K562 (cell line): ENCODE measurements around the gene ANO10. TPM values are rescaled to one million over a fixed set of nuclear protein-coding genes. Genes with fewer than 3 reads are reported as not detected.

ENCODE experiments used
- CBFA2T3 ChIP-seq: fragments of 450-650 bp; IDR thresholded peaks from 2 replicates; pipeline ENCODE4 v1.6.1; 2017
- CBX8 ChIP-seq: fragments of 200-600 bp; sonication (generic); IDR thresholded peaks from 2 replicates; pipeline ENCODE4 v1.6.1; 2012; ENCODE audit warnings: borderline replicate concordance, mixed run types, low read depth, mild to moderate bottlenecking, moderate library complexity, mixed read lengths, low read length, control low read depth, inconsistent platforms; ENCODE audit not compliant: poor library complexity, severe bottlenecking; ENCODE audit errors: extremely low read depth
- ETV1 ChIP-seq: fragments of 450-650 bp; conservative IDR thresholded peaks from 2 replicates; pipeline ENCODE4 v1.6.1; 2016; ENCODE audit warnings: missing genetic modification characterization, control low read depth, low read depth, missing compliant biosample characterization
- FOXA3 ChIP-seq, 2 experiments: fragments of 450-650 bp in 1 of 2; sonication (generic) in 1 of 2; formaldehyde crosslinking; IDR thresholded peaks in 1 of 2; conservative IDR thresholded peaks in 1 of 2; 2 replicates each; pipeline versions ENCODE4 v1.4.0 to v1.8.0; 2020 to 2022; ENCODE audit warnings: mild to moderate bottlenecking in 2 of 2, missing genetic modification reagents in 1 of 2
- MAFG ChIP-seq: fragments of 450-650 bp; conservative IDR thresholded peaks from 2 replicates; pipeline ENCODE4 v1.6.1; 2016; ENCODE audit warnings: missing genetic modification characterization, missing compliant biosample characterization
- NCOA4 ChIP-seq: fragments of 450-650 bp; IDR thresholded peaks from 2 replicates; pipeline ENCODE4 v1.6.1; 2018; ENCODE audit warnings: mild to moderate bottlenecking; ENCODE audit not compliant: partially characterized antibody
- NFE2 ChIP-seq: IDR thresholded peaks from 2 replicates; pipeline ENCODE4 v1.6.1; 2014; ENCODE audit warnings: antibody characterized with exemption, low read depth
- PTRF ChIP-seq: fragments of 450-650 bp; IDR thresholded peaks from 2 replicates; pipeline ENCODE4 v1.6.1; 2016; ENCODE audit warnings: mild to moderate bottlenecking, missing genetic modification characterization, missing compliant biosample characterization
- SMARCC2 ChIP-seq: fragments of 450-650 bp; IDR thresholded peaks from 2 replicates; pipeline ENCODE4 v1.6.1; 2017; ENCODE audit warnings: antibody characterized with exemption, moderate library complexity, mild to moderate bottlenecking, low read depth
- YY1 ChIP-seq, 3 experiments: IDR thresholded peaks; 2 replicates each; pipeline ENCODE4 v1.6.1; 2011; ENCODE audit warnings: low read length in 2 of 3, mild to moderate bottlenecking in 2 of 3, moderate library complexity in 2 of 3, borderline replicate concordance in 1 of 3, control low read depth in 1 of 3, low read depth in 1 of 3; ENCODE audit not compliant: insufficient read depth in 3 of 3, insufficient replicate concordance in 2 of 3, control insufficient read depth in 1 of 3, insufficient read length in 1 of 3; ENCODE audit errors: extremely low read depth in 1 of 3
- ZEB2 ChIP-seq: fragments of 450-650 bp; IDR thresholded peaks from 2 replicates; pipeline ENCODE4 v1.6.1; 2016
- ZNF197 ChIP-seq: fragments of 200-800 bp; sonication (Bioruptor generic); IDR thresholded peaks from 2 replicates; pipeline ENCODE4 v1.6.1; 2016; ENCODE audit warnings: low read depth, missing genetic modification characterization, missing compliant biosample characterization
- ZNF639 ChIP-seq, 2 experiments: fragments of 200-800 bp in 1 of 2; sonication (Bioruptor generic) in 1 of 2; sonication (generic) in 1 of 2; formaldehyde crosslinking in 1 of 2; IDR thresholded peaks in 1 of 2; conservative IDR thresholded peaks in 1 of 2; 2 replicates each; pipeline versions ENCODE4 v1.5.0 to v1.6.1; 2016 to 2020; ENCODE audit warnings: missing compliant biosample characterization in 1 of 2, missing genetic modification characterization in 1 of 2, missing genetic modification reagents in 1 of 2
- ZNF75A ChIP-seq: fragments of 450-650 bp; formaldehyde crosslinking; IDR thresholded peaks from 2 replicates; pipeline ENCODE4 v1.4.0; 2020; ENCODE audit warnings: mild to moderate bottlenecking
- polyA plus RNA-seq, 8 experiments: library from polyadenylated mRNA; depleted of rRNA in 4 of 8; stranded (reverse) in 5 of 8; unstranded in 3 of 8; fragments of >200 nt; fragmentation: Nextera tagmentation in 2 of 8; fragmentation: Illumina TruSeq in 1 of 8; extraction: Ambion mirVana in 2 of 8; extraction: Trizol in 1 of 8; gene quantifications; 2 replicates each; pipeline versions ENCODE4 v1.2.1 to v1.2.3, GENCODE V29; 2011 to 2014; ENCODE audit warnings: inconsistent platforms in 1 of 8, missing spikeins in 1 of 8
- total RNA-seq, 7 experiments: library from RNA; depleted of rRNA in 6 of 7; stranded (reverse); fragments of >200 nt in 6 of 7; fragmentation: Illumina TruSeq in 2 of 7; extraction: Trizol in 2 of 7; gene quantifications; 2 replicates each; pipeline versions ENCODE4 v1.2.1 to v1.2.3, GENCODE V29; 2011 to 2021; ENCODE audit warnings: low replicate concordance in 1 of 7
- TF ChIP-seq, protein P1 (sequence below), 2 experiments: fragments of 450-650 bp in 1 of 2; sonication (generic) in 1 of 2; formaldehyde crosslinking; conservative IDR thresholded peaks; 2 replicates each; pipeline versions ENCODE4 v1.4.0 to v1.8.1; 2020 to 2022; ENCODE audit warnings: mild to moderate bottlenecking in 1 of 2, missing genetic modification reagents in 1 of 2
- TF ChIP-seq, protein P2 (sequence below): IDR thresholded peaks from 2 replicates; pipeline ENCODE4 v1.6.1; 2012; ENCODE audit warnings: low read depth, low read length, improper control_type of control experiment, borderline replicate concordance
- TF ChIP-seq, protein P3 (sequence below): sonication (generic); formaldehyde crosslinking; IDR thresholded peaks from 2 replicates; pipeline ENCODE4 v1.9.0; 2022; ENCODE audit warnings: mild to moderate bottlenecking, missing genetic modification reagents
- TF ChIP-seq, protein P4 (sequence below), 2 experiments: fragments of 450-650 bp; conservative IDR thresholded peaks; 2 replicates each; pipeline ENCODE4 v1.6.1; 2017; ENCODE audit warnings: mild to moderate bottlenecking in 2 of 2, moderate library complexity in 2 of 2

The ANO10 gene
- total and polyA plus RNA-seq, 9 of the 15 experiments (the other 6 are each of a cell fraction or from before 2014, with no cell fraction given): 6.4 to 46.0 (median 32.3) TPM

DNA sequence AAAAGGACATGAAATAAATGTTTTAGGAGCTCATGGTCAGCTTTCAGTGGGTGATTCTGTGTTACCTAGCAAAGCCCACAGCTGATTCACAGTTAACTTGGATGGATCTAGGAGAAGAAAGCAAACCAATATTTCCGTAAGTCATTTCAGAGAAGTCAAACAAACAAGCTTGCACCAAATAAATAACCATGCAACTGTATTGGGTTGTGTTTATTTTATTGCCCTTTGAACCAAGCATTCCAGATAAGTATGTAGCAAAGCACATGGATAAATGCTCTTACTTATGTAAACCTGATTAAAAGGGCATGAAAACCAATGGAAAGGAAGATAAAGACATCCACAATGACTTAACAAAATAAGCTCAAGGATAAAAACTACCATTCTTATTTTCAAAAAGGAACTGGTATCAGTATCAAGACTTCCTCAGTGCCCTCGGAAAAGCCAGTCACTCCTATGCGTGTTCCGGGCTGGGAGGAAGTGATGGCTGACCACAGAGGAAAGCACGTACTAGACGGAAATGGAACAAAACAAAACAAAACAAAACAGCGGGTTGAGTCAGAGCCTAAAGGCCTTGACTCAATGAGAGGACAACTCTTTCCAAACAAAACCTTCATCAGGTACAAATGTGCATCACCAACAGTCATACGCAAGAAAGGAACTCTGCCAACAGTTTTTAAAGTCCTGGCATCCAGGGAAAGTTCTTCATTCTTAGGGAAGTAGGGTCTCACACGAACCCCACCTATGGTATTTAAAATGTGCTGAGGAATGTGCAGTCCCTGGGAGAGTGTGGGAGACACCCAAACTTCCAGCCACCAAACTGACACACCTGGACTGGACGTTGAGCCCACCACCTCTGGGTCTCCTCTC, 232.2 kb downstream of the ANO10 start (continued):
- peak; percentile 91 for TF ChIP-seq ETV1 (tag)
- TF ChIP-seq YY1 (IDR thresholded peaks at IDR 0.05; ENCODE audit: borderline replicate concordance in 1 of 3, control insufficient read depth in 1 of 3, extremely low read depth in 1 of 3, insufficient read depth in 3 of 3, insufficient read length in 1 of 3, insufficient replicate concordance in 2 of 3, low read depth in 1 of 3, low read length in 2 of 3): peak in 1 of 3 experiments; percentile 70
- peak; percentile 27; the same call in 1 of the 2 replicates for TF ChIP-seq SMARCC2
- TF ChIP-seq MAFG: peak; percentile 90
- TF ChIP-seq ZNF197 (CRISPR knock-in tag): no peak
- peak in 1 of 2 experiments; percentile 47; a peak in 2 of 4 replicates for TF ChIP-seq ZNF639 (CRISPR knock-in tag; conservative IDR thresholded peaks at IDR 0.05 in 1 of 2, IDR thresholded peaks at IDR 0.05 in 1 of 2)
- TF ChIP-seq FOXA3 (CRISPR knock-in tag; conservative IDR thresholded peaks at IDR 0.05 in 1 of 2, IDR thresholded peaks at IDR 0.05 in 1 of 2): 0 out of 4 replicates have a peak, but pooled peaks of 1 of the 2 experiments have one; percentile 8
- 0 out of 2 replicates have a peak, but pooled peaks have one; percentile 3 for TF ChIP-seq PTRF (tag)
- TF ChIP-seq, protein P1, sequence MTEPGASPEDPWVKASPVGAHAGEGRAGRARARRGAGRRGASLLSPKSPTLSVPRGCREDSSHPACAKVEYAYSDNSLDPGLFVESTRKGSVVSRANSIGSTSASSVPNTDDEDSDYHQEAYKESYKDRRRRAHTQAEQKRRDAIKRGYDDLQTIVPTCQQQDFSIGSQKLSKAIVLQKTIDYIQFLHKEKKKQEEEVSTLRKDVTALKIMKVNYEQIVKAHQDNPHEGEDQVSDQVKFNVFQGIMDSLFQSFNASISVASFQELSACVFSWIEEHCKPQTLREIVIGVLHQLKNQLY (CRISPR knock-in tag; conservative IDR thresholded peaks at IDR 0.05): no peak
- TF ChIP-seq, protein P2, sequence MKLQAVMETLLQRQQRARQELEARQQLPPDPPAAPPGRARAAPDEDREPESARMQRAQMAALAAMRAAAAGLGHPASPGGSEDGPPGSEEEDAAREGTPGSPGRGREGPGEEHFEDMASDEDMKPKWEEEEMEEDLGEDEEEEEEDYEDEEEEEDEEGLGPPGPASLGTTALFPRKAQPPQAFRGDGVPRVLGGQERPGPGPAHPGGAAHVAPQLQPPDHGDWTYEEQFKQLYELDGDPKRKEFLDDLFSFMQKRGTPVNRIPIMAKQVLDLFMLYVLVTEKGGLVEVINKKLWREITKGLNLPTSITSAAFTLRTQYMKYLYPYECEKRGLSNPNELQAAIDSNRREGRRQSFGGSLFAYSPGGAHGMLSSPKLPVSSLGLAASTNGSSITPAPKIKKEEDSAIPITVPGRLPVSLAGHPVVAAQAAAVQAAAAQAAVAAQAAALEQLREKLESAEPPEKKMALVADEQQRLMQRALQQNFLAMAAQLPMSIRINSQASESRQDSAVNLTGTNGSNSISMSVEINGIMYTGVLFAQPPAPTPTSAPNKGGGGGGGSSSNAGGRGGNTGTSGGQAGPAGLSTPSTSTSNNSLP: no peak
- TF ChIP-seq, protein P3, sequence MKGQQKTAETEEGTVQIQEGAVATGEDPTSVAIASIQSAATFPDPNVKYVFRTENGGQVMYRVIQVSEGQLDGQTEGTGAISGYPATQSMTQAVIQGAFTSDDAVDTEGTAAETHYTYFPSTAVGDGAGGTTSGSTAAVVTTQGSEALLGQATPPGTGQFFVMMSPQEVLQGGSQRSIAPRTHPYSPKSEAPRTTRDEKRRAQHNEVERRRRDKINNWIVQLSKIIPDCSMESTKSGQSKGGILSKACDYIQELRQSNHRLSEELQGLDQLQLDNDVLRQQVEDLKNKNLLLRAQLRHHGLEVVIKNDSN: no peak
- peak; percentile 68 for TF ChIP-seq NFE2
- no peak for TF ChIP-seq ZEB2
- peak; percentile 26; the same call in 1 of the 2 replicates for TF ChIP-seq CBFA2T3
- TF ChIP-seq ZNF75A: peak; percentile 59; the same call in 1 of the 2 replicates
- no peak for TF ChIP-seq CBX8
- no peak for TF ChIP-seq NCOA4
- TF ChIP-seq, protein P4, sequence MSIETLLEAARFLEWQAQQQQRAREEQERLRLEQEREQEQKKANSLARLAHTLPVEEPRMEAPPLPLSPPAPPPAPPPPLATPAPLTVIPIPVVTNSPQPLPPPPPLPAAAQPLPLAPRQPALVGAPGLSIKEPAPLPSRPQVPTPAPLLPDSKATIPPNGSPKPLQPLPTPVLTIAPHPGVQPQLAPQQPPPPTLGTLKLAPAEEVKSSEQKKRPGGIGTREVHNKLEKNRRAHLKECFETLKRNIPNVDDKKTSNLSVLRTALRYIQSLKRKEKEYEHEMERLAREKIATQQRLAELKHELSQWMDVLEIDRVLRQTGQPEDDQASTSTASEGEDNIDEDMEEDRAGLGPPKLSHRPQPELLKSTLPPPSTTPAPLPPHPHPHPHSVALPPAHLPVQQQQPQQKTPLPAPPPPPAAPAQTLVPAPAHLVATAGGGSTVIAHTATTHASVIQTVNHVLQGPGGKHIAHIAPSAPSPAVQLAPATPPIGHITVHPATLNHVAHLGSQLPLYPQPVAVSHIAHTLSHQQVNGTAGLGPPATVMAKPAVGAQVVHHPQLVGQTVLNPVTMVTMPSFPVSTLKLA (conservative IDR thresholded peaks at IDR 0.05): peak in 1 of 2 experiments; percentile 27; a peak in 1 of 4 replicates
